ENCODE results near the gene RETREG1.

RETREG1 gene

GRCh38 chr5:16579142-16579847, 37.5 kb downstream of the RETREG1 start:
- peak; percentile 30 for DNase-seq

GRCh38 chr5:16578474-16578883, 38.3 kb downstream of the RETREG1 start:
- DNase-seq, result peak; percentile 27

GRCh38 chr5:16577677-16578076, 39.1 kb downstream of the RETREG1 start:
- no peak for DNase-seq

- peak; percentile 39 for DNase-seq
Measured at GRCh38 chr5:16574789-16575721, 41.7 kb downstream of the RETREG1 start.

- no peak for DNase-seq
Measured at GRCh38 chr5:16573401-16573800, 43.4 kb downstream of the RETREG1 start.

GRCh38 chr5:16572289-16573015, 44.3 kb downstream of the RETREG1 start:
- DNase-seq, result no peak

- no peak for DNase-seq
Measured at GRCh38 chr5:16571016-16571415, 45.8 kb downstream of the RETREG1 start.

GRCh38 chr5:16570121-16570815, 46.5 kb downstream of the RETREG1 start:
- DNase-seq, result no peak

GRCh38 chr5:16568875-16569580, 47.8 kb downstream of the RETREG1 start:
- no peak for DNase-seq

- DNase-seq, result no peak
Measured at GRCh38 chr5:16567365-16567764, 49.4 kb downstream of the RETREG1 start.

GRCh38 chr5:16565118-16565517, 51.7 kb downstream of the RETREG1 start:
- no peak for DNase-seq

GRCh38 chr5:16564248-16564867, 52.4 kb downstream of the RETREG1 start:
- no peak for DNase-seq

GRCh38 chr5:16563686-16564085, 53.1 kb downstream of the RETREG1 start:
- no peak for DNase-seq

GRCh38 chr5:16561660-16562059, 55.1 kb downstream of the RETREG1 start:
- DNase-seq, result no peak

GRCh38 chr5:16559702-16560101, 57.1 kb downstream of the RETREG1 start:
- DNase-seq, result no peak

- no peak for DNase-seq
Measured at GRCh38 chr5:16558984-16559629, 57.7 kb downstream of the RETREG1 start.

GRCh38 chr5:16557477-16557876, 59.3 kb downstream of the RETREG1 start:
- no peak for DNase-seq

GRCh38 chr5:16554110-16554509, 62.7 kb downstream of the RETREG1 start:
- DNase-seq, result no peak

GRCh38 chr5:16552666-16553343, 64.0 kb downstream of the RETREG1 start:
- DNase-seq, result peak; percentile 79

- DNase-seq, result no peak
Measured at GRCh38 chr5:16551628-16552027, 65.2 kb downstream of the RETREG1 start.
